WTC11 (cell line): ENCODE data around the gene HSPB6. TPM values are rescaled to one million over a fixed set of nuclear protein-coding genes. Genes with fewer than 3 reads are reported as not detected.

ENCODE experiments used
- ATAC-seq: fragments of 200-7000 bp; cut with Tn5 transposase; 2 replicates; pipeline ENCODE4 v1.10.0; 2021; ENCODE audit warnings: mild to moderate bottlenecking, moderate library complexity
- CTCF ChIA-PET: fragments of 300-600 bp; sonication (Branson Sonifier 250); formaldehyde crosslinking; loops from one replicate; lab custom pipeline; 2021; ENCODE audit warnings: antibody characterized with exemption; lab: Charles Lee
- POLR2A ChIA-PET: fragments of 350-600 bp; sonication (Branson Sonifier 250); formaldehyde crosslinking; loops from one replicate; lab custom pipeline; 2021; ENCODE audit warnings: antibody characterized with exemption; lab: Charles Lee
- DNase-seq: peaks from one replicate; pipeline ENCODE4 v3.0.0; 2021; ENCODE audit warnings: low spot score
- H3K27ac Mint-ChIP-seq: 2 replicates; pipeline ENCODE4 v1.8.0; 2021; ENCODE audit warnings: mixed read lengths
- H3K27me3 Mint-ChIP-seq: 2 replicates; pipeline ENCODE4 v1.8.0; 2021; ENCODE audit warnings: low read depth, mild to moderate bottlenecking, moderate library complexity, mixed read lengths
- H3K36me3 Mint-ChIP-seq: 2 replicates; pipeline ENCODE4 v1.8.0; 2021; ENCODE audit warnings: mixed read lengths
- H3K4me1 Mint-ChIP-seq: 2 replicates; pipeline ENCODE4 v1.8.0; 2022; ENCODE audit warnings: mixed read lengths
- H3K4me3 Mint-ChIP-seq: 2 replicates; pipeline ENCODE4 v1.8.0; 2021; ENCODE audit warnings: mild to moderate bottlenecking, moderate library complexity, mixed read lengths
- H3K9me3 Mint-ChIP-seq: 2 replicates; pipeline ENCODE4 v1.8.0; 2021; ENCODE audit warnings: mixed read lengths
- ATF1 ChIP-seq: sonication (generic); formaldehyde crosslinking; IDR thresholded peaks from 2 replicates; pipeline ENCODE4 v1.8.1; 2023; ENCODE audit warnings: mild to moderate bottlenecking, moderate library complexity, missing genetic modification reagents
- EMX1 ChIP-seq: fragments of 250-450 bp; sonication (Bioruptor Pico); IDR thresholded peaks from 2 replicates; pipeline ENCODE4 v1.8.0; 2021; ENCODE audit warnings: mild to moderate bottlenecking
- ESRRA ChIP-seq: sonication (generic); formaldehyde crosslinking; IDR thresholded peaks from 2 replicates; pipeline ENCODE4 v1.8.1; 2022; ENCODE audit warnings: mild to moderate bottlenecking, missing genetic modification reagents, borderline replicate concordance
- FOXK1 ChIP-seq: sonication (generic); formaldehyde crosslinking; IDR thresholded peaks from 2 replicates; pipeline ENCODE4 v1.8.0; 2022; ENCODE audit warnings: mild to moderate bottlenecking, moderate library complexity, missing genetic modification reagents
- JAZF1 ChIP-seq: fragments of 250-450 bp; sonication (Bioruptor Pico); IDR thresholded peaks from 2 replicates; pipeline ENCODE4 v1.9.0; 2021; ENCODE audit warnings: moderate library complexity, mild to moderate bottlenecking, inconsistent platforms
- NFE2L1 ChIP-seq: sonication (generic); formaldehyde crosslinking; IDR thresholded peaks from 2 replicates; pipeline ENCODE4 v1.8.1; 2023; ENCODE audit warnings: missing genetic modification reagents
- RELA ChIP-seq: sonication (generic); formaldehyde crosslinking; IDR thresholded peaks from 2 replicates; pipeline ENCODE4 v1.8.1; 2022; ENCODE audit warnings: missing genetic modification reagents, mild to moderate bottlenecking, borderline replicate concordance
- SMAD4 ChIP-seq: sonication (generic); formaldehyde crosslinking; IDR thresholded peaks from 2 replicates; pipeline ENCODE4 v1.8.0; 2022; ENCODE audit warnings: mild to moderate bottlenecking, missing genetic modification reagents
- SP1 ChIP-seq: sonication (generic); formaldehyde crosslinking; conservative IDR thresholded peaks from 2 replicates; pipeline ENCODE4 v1.8.1; 2022; ENCODE audit warnings: missing genetic modification reagents
- ZNF121 ChIP-seq: sonication (generic); formaldehyde crosslinking; IDR thresholded peaks from 2 replicates; pipeline ENCODE4 v1.8.0; 2023; ENCODE audit warnings: missing genetic modification reagents
- ZNF232 ChIP-seq: sonication (generic); formaldehyde crosslinking; IDR thresholded peaks from 2 replicates; pipeline ENCODE4 v1.8.0; 2022; ENCODE audit warnings: mild to moderate bottlenecking, missing genetic modification reagents
- ZNF396 ChIP-seq: fragments of 250-450 bp; sonication (Bioruptor Pico); IDR thresholded peaks from 2 replicates; pipeline ENCODE4 v1.8.0; 2021; ENCODE audit warnings: mild to moderate bottlenecking, moderate library complexity, borderline replicate concordance
- ZNF416 ChIP-seq: fragments of 250-450 bp; sonication (Bioruptor Pico); IDR thresholded peaks from 2 replicates; pipeline ENCODE4 v1.9.0; 2021; ENCODE audit warnings: mild to moderate bottlenecking, inconsistent platforms
- ZNF512 ChIP-seq: sonication (generic); formaldehyde crosslinking; IDR thresholded peaks from 2 replicates; pipeline ENCODE4 v1.8.1; 2022; ENCODE audit warnings: missing genetic modification reagents, borderline replicate concordance
- total RNA-seq: library from RNA; stranded (reverse); gene quantifications from 3 replicates; pipeline ENCODE4 v1.2.3, GENCODE V29; 2021
- TF ChIP-seq, protein P1 (sequence below): fragments of 250-450 bp; sonication (Bioruptor Pico); conservative IDR thresholded peaks from 2 replicates; pipeline ENCODE4 v1.9.0; 2021; ENCODE audit warnings: mild to moderate bottlenecking
- TF ChIP-seq, protein P2 (sequence below): fragments of 250-450 bp; sonication (Bioruptor Pico); IDR thresholded peaks from 2 replicates; pipeline ENCODE4 v1.8.0; 2021; ENCODE audit warnings: mild to moderate bottlenecking
- TF ChIP-seq, protein P3 (sequence below): sonication (generic); formaldehyde crosslinking; IDR thresholded peaks from 2 replicates; pipeline ENCODE4 v1.8.1; 2023; ENCODE audit warnings: mild to moderate bottlenecking, missing genetic modification reagents, borderline replicate concordance
- TF ChIP-seq, protein P4 (sequence below): sonication (generic); formaldehyde crosslinking; conservative IDR thresholded peaks from 2 replicates; pipeline ENCODE4 v1.8.1; 2023; ENCODE audit warnings: mild to moderate bottlenecking, low read depth, missing genetic modification reagents, moderate library complexity
- TF ChIP-seq, protein P5 (sequence below): sonication (generic); formaldehyde crosslinking; IDR thresholded peaks from 2 replicates; pipeline ENCODE4 v1.8.0; 2022; ENCODE audit warnings: mild to moderate bottlenecking, missing genetic modification reagents

Gene HSPB6
- total RNA-seq, 1 experiment from 2014 or later = 1.7 TPM

DNA sequence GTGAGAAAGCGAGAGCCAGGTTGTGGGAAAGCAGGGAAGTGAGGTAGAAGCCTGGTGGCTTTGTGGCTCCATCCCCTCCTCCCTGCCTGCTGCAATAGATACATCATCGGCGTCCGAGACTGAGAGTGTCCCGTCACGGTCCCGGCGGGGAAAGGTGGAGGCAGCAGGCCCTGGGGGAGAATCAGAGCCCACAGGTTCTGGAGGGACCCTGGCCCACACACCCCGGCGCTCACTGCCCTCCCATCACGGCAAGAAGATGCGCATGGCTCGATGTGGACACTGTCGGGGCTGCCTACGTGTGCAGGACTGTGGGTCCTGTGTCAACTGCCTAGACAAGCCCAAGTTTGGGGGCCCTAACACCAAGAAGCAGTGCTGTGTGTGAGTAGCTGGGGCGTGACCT lies 33.9 kb downstream of the HSPB6 start (continued):
- TF ChIP-seq, protein P1, sequence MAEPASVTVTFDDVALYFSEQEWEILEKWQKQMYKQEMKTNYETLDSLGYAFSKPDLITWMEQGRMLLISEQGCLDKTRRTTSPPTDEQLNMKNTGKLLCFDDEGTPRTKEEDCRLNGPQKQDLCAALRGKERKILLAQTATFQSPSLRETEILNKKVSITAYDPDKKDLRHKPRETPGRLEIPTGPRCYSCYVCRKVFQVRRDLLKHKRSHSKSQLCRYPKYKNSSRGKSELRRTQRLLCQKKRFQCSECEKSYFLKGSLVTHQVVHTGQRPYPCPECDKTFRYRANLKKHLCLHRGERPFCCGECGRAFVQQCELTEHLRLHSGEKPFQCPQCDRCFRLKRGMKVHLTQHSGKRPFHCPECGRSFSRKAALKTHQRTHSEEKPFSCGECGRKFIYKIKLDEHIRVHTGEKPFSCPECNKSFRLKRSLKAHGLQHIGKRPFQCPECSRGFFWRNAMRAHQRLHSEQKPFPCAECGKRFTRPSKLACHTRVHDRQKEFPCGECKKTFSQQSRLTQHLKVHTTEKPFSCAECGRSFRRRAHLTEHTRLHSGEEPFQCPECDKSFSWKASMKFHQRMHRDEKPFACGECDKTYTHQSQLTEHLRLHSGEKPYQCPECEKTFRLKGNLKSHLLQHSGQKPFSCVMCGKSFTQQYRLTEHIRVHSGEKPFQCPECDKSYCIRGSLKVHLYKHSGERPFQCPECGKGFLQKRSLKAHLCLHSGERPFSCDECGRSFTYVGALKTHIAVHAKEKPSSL (CRISPR knock-in tag) = no peak
- TF ChIP-seq, protein P2, sequence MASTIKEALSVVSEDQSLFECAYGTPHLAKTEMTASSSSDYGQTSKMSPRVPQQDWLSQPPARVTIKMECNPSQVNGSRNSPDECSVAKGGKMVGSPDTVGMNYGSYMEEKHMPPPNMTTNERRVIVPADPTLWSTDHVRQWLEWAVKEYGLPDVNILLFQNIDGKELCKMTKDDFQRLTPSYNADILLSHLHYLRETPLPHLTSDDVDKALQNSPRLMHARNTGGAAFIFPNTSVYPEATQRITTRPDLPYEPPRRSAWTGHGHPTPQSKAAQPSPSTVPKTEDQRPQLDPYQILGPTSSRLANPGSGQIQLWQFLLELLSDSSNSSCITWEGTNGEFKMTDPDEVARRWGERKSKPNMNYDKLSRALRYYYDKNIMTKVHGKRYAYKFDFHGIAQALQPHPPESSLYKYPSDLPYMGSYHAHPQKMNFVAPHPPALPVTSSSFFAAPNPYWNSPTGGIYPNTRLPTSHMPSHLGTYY (CRISPR knock-in tag) = no peak
- TF ChIP-seq FOXK1 (CRISPR knock-in tag) = no peak
- TF ChIP-seq ATF1 (CRISPR knock-in tag) = no peak
- TF ChIP-seq SP1 = no peak
- TF ChIP-seq EMX1 (CRISPR knock-in tag) = no peak
- no peak for TF ChIP-seq JAZF1 (CRISPR knock-in tag)
- TF ChIP-seq ZNF396 (CRISPR knock-in tag) = no peak
- TF ChIP-seq ESRRA (CRISPR knock-in tag) = no peak
- TF ChIP-seq RELA (CRISPR knock-in tag) = no peak
- no peak for TF ChIP-seq NFE2L1 (CRISPR knock-in tag)
- TF ChIP-seq SMAD4 (CRISPR knock-in tag) = no peak

DNA sequence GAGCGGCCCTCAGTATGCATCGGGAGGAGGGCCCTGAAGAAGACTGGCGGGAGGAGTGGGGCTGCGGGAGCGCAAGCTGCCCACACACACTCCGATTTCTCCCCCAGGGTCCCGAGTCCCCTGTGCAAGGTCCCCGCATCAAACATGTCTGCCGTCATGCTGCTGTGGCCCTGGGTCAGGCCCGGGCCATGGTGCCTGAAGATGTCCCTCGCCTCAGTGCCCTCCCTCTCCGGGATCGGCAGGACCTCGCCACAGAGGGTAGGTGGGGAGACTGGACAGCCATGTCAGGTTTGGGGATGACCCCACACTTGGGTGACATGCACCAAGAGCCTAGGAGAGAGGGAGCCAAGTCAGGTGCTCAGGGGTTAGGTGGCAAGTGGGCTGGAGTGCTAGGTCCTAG lies 34.4 kb downstream of the HSPB6 start:
- Mint-ChIP-seq H3K27me3 (no peaks in the 10 kb centered on the region), H3K27ac (no peak overlapping the region), H3K4me1 (peaks cover 5% of the 10 kb centered on the region), H3K4me3 (no peak overlapping the region), H3K36me3 (peaks cover 47% of the 10 kb centered on the region), H3K9me3 (no peaks in the 10 kb centered on the region)
- ATAC-seq = no peak
- ChIA-PET CTCF (no interaction called here), POLR2A (no interaction called here)
- no peak for DNase-seq
- TF ChIP-seq, protein P3, sequence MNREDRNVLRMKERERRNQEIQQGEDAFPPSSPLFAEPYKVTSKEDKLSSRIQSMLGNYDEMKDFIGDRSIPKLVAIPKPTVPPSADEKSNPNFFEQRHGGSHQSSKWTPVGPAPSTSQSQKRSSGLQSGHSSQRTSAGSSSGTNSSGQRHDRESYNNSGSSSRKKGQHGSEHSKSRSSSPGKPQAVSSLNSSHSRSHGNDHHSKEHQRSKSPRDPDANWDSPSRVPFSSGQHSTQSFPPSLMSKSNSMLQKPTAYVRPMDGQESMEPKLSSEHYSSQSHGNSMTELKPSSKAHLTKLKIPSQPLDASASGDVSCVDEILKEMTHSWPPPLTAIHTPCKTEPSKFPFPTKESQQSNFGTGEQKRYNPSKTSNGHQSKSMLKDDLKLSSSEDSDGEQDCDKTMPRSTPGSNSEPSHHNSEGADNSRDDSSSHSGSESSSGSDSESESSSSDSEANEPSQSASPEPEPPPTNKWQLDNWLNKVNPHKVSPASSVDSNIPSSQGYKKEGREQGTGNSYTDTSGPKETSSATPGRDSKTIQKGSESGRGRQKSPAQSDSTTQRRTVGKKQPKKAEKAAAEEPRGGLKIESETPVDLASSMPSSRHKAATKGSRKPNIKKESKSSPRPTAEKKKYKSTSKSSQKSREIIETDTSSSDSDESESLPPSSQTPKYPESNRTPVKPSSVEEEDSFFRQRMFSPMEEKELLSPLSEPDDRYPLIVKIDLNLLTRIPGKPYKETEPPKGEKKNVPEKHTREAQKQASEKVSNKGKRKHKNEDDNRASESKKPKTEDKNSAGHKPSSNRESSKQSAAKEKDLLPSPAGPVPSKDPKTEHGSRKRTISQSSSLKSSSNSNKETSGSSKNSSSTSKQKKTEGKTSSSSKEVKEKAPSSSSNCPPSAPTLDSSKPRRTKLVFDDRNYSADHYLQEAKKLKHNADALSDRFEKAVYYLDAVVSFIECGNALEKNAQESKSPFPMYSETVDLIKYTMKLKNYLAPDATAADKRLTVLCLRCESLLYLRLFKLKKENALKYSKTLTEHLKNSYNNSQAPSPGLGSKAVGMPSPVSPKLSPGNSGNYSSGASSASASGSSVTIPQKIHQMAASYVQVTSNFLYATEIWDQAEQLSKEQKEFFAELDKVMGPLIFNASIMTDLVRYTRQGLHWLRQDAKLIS = no peak
- no peak for TF ChIP-seq ZNF232 (CRISPR knock-in tag)
- TF ChIP-seq ZNF416 (CRISPR knock-in tag) = no peak
- no peak for TF ChIP-seq ZNF121
- TF ChIP-seq, protein P4, sequence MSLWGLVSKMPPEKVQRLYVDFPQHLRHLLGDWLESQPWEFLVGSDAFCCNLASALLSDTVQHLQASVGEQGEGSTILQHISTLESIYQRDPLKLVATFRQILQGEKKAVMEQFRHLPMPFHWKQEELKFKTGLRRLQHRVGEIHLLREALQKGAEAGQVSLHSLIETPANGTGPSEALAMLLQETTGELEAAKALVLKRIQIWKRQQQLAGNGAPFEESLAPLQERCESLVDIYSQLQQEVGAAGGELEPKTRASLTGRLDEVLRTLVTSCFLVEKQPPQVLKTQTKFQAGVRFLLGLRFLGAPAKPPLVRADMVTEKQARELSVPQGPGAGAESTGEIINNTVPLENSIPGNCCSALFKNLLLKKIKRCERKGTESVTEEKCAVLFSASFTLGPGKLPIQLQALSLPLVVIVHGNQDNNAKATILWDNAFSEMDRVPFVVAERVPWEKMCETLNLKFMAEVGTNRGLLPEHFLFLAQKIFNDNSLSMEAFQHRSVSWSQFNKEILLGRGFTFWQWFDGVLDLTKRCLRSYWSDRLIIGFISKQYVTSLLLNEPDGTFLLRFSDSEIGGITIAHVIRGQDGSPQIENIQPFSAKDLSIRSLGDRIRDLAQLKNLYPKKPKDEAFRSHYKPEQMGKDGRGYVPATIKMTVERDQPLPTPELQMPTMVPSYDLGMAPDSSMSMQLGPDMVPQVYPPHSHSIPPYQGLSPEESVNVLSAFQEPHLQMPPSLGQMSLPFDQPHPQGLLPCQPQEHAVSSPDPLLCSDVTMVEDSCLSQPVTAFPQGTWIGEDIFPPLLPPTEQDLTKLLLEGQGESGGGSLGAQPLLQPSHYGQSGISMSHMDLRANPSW (CRISPR knock-in tag) = no peak
- TF ChIP-seq, protein P5, sequence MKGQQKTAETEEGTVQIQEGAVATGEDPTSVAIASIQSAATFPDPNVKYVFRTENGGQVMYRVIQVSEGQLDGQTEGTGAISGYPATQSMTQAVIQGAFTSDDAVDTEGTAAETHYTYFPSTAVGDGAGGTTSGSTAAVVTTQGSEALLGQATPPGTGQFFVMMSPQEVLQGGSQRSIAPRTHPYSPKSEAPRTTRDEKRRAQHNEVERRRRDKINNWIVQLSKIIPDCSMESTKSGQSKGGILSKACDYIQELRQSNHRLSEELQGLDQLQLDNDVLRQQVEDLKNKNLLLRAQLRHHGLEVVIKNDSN = no peak
- no peak for TF ChIP-seq NFE2L1 (CRISPR knock-in tag)
- no peak for TF ChIP-seq ZNF512 (CRISPR knock-in tag)
